Measurements from ENCODE around the gene PPP2R3B. TPM values are rescaled to one million over a fixed set of nuclear protein-coding genes. Genes with fewer than 3 reads are reported as not detected.
A peak's percentile ranks its signal among the peaks of the same experiment; 100 is the strongest.

PPP2R3B gene
- total RNA-seq, 2 experiments from 2014 or later, result 12.1 to 14.0 TPM

DNA sequence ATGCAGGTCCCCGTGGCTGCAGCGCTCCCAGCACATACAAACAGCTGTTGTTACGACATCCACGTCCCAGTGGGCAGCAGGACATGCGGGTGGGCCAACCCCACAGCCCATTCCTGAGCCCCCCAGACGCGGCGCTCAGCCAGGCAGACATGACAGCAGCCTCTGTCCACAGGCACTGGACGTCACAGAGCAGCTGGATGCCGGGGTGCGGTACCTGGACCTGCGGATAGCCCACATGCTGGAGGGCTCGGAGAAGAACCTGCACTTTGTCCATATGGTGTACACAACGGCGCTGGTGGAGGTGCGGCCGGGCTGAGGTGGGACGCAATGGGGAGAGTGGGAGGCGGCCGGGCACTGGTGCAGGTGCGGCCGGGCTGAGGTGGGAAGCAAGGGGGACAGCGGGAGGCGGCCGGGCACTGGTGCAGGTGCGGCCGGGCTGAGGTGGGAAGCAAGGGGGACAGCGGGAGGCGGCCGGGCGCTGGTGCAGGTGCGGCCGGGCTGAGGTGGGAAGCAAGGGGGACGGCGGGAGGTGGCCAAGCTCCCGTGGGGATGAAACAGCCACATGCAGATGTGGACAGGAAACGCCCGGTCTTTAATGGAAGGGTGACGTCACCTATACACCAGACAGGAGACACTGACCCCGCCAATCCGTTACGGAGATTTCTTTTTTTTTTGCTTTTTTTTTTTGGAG, 96.1 kb downstream of the PPP2R3B start:
- H3K36me3 Mint-ChIP-seq (ENCODE audit: low read depth), result peaks cover 51% of the 10 kb centered on the region
- no peak overlapping the region for H3K4me3 Mint-ChIP-seq
- Histone ChIP-seq H3K4me1 (ENCODE audit: insufficient read depth, low read length) (no peaks in the 10 kb centered on the region), H3K27me3 (ENCODE audit: control insufficient read depth in 1 of 2, insufficient read depth in 2 of 2, low read length in 2 of 2) (no peaks in the 10 kb centered on the region), H3K36me3 (ENCODE audit: insufficient read depth, low read length) (peaks cover 20% of the 10 kb centered on the region), H3K9me3 (ENCODE audit: control insufficient read depth in 1 of 2, insufficient read depth in 1 of 2, low read length in 2 of 2) (peaks cover 0 to 9% of the 10 kb centered on the region in 2 experiments), H3K27ac (ENCODE audit: low read depth in 1 of 2, low read length in 2 of 2) (no peak overlapping the region), H3K4me3 (ENCODE audit: low read length) (no peak overlapping the region)
- POLR2A ChIA-PET, result no interaction called here
- CTCF ChIA-PET, result no interaction called here
- intact Hi-C loops (cut with DNase I, micrococcal nuclease), result no loop called here
- H3K9me3 Mint-ChIP-seq, result no peaks in the 10 kb centered on the region
- TF ChIP-seq, protein P1, sequence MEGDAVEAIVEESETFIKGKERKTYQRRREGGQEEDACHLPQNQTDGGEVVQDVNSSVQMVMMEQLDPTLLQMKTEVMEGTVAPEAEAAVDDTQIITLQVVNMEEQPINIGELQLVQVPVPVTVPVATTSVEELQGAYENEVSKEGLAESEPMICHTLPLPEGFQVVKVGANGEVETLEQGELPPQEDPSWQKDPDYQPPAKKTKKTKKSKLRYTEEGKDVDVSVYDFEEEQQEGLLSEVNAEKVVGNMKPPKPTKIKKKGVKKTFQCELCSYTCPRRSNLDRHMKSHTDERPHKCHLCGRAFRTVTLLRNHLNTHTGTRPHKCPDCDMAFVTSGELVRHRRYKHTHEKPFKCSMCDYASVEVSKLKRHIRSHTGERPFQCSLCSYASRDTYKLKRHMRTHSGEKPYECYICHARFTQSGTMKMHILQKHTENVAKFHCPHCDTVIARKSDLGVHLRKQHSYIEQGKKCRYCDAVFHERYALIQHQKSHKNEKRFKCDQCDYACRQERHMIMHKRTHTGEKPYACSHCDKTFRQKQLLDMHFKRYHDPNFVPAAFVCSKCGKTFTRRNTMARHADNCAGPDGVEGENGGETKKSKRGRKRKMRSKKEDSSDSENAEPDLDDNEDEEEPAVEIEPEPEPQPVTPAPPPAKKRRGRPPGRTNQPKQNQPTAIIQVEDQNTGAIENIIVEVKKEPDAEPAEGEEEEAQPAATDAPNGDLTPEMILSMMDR (IDR thresholded peaks at IDR 0.05), result no peak
- no peaks in the 10 kb centered on the region for H3K27me3 Mint-ChIP-seq
- DNase-seq (no peak), ATAC-seq (ENCODE audit: poor library complexity) (no peak)
- peaks cover 1% of the 10 kb centered on the region for H3K4me1 Mint-ChIP-seq (ENCODE audit: low read depth)
- no peak overlapping the region for H3K27ac Mint-ChIP-seq

DNA sequence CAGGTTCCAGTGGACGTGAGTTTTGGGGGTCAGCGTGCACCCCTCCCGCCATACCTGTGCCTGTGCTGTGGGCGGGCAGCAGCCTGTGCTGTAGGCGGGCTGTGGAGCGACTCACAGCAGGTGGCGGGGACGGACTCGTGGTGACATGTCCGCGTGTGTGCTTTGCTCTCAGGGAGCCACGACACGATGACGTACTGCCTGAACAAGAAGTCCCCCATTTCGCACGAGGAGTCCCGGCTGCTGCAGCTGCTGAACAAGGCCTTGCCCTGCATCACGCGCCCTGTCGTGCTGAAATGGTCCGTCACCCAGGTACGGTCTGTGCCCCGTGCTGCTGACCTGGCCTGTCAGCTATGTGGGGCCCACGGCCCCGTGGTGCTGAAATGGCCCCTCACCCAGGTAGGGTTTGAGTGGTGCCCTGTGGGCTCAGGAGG, 98.1 kb downstream of the PPP2R3B start:
- peaks cover 6% of the 10 kb centered on the region for H3K4me1 ChIP-seq (ENCODE audit: insufficient read depth, low read length)
- H3K27ac Mint-ChIP-seq, result no peak overlapping the region
- no peaks in the 10 kb centered on the region for H3K27me3 ChIP-seq (ENCODE audit: control insufficient read depth in 1 of 2, insufficient read depth in 2 of 2, low read length in 2 of 2)
- no peaks in the 10 kb centered on the region for H3K27me3 Mint-ChIP-seq
- H3K9me3 Mint-ChIP-seq, result no peaks in the 10 kb centered on the region
- peaks cover 53% of the 10 kb centered on the region for H3K36me3 Mint-ChIP-seq (ENCODE audit: low read depth)
- TF ChIP-seq, protein P1 (IDR thresholded peaks at IDR 0.05), result no peak
- peaks cover 24% of the 10 kb centered on the region for H3K36me3 ChIP-seq (ENCODE audit: insufficient read depth, low read length)
- ATAC-seq (ENCODE audit: poor library complexity) (no peak), DNase-seq (no peak)
- CTCF ChIA-PET, result no interaction called here
- intact Hi-C loops (cut with DNase I, micrococcal nuclease), result no loop called here
- H3K4me3 Mint-ChIP-seq, result no peak overlapping the region
- H3K27ac ChIP-seq (ENCODE audit: low read depth in 1 of 2, low read length in 2 of 2), result no peak overlapping the region
- peaks cover 5% of the 10 kb centered on the region for H3K4me1 Mint-ChIP-seq (ENCODE audit: low read depth)
- POLR2A ChIA-PET, result no interaction called here
- H3K9me3 ChIP-seq (ENCODE audit: control insufficient read depth in 1 of 2, insufficient read depth in 1 of 2, low read length in 2 of 2), result peaks cover 0 to 9% of the 10 kb centered on the region in 2 experiments
- no peak overlapping the region for H3K4me3 ChIP-seq (ENCODE audit: low read length)

DNA sequence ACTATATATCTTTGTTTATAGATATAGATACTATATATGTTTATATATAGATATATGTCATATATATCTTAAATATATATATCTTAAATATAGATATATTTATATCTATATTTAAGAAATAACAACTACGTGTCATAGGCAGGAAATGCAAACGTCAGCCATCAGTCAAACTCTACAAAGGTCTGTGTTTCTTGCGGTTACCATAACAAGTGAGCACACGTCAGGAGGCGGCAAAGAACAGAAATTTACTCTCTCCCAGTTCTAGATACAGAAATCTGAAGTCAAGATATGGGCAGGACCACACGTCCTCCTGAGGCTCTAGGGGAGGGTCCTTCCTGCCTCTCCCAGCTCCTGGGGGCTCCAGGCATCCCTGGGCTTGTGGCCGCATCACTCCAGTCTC, 99.0 kb downstream of the PPP2R3B start:
- Histone ChIP-seq H3K27ac (ENCODE audit: low read depth in 1 of 2, low read length in 2 of 2) (no peak overlapping the region), H3K4me1 (ENCODE audit: insufficient read depth, low read length) (peaks cover 6% of the 10 kb centered on the region), H3K9me3 (ENCODE audit: control insufficient read depth in 1 of 2, insufficient read depth in 1 of 2, low read length in 2 of 2) (peaks cover 0 to under 1% of the 10 kb centered on the region in 2 experiments), H3K36me3 (ENCODE audit: insufficient read depth, low read length) (peaks cover 16% of the 10 kb centered on the region), H3K27me3 (ENCODE audit: control insufficient read depth in 1 of 2, insufficient read depth in 2 of 2, low read length in 2 of 2) (no peaks in the 10 kb centered on the region), H3K4me3 (ENCODE audit: low read length) (no peak overlapping the region)
- peaks cover 44% of the 10 kb centered on the region for H3K36me3 Mint-ChIP-seq (ENCODE audit: low read depth)
- H3K27ac Mint-ChIP-seq, result peak overlapping the region; percentile 44
- ChIA-PET CTCF (no interaction called here), POLR2A (no interaction called here)
- no peaks in the 10 kb centered on the region for H3K9me3 Mint-ChIP-seq
- peak in 2 of 14 experiments; percentile 22 to 30 for DNase-seq
- TF ChIP-seq, protein P1 (IDR thresholded peaks at IDR 0.05), result no peak
- peaks cover 10% of the 10 kb centered on the region for H3K4me1 Mint-ChIP-seq (ENCODE audit: low read depth)
- intact Hi-C loops (cut with DNase I, micrococcal nuclease), result no loop called here
- H3K4me3 Mint-ChIP-seq, result no peak overlapping the region
- no peak for ATAC-seq (ENCODE audit: poor library complexity)
- H3K27me3 Mint-ChIP-seq, result no peaks in the 10 kb centered on the region
